Measurements from ENCODE around the gene MAML3. TPM values are rescaled to one million over a fixed set of nuclear protein-coding genes. Genes with fewer than 3 reads are reported as not detected.

MAML3 gene
- total RNA-seq, 4 donors from 2014 or later: 2.4 to 50.5 (median 17.8) TPM

DNA sequence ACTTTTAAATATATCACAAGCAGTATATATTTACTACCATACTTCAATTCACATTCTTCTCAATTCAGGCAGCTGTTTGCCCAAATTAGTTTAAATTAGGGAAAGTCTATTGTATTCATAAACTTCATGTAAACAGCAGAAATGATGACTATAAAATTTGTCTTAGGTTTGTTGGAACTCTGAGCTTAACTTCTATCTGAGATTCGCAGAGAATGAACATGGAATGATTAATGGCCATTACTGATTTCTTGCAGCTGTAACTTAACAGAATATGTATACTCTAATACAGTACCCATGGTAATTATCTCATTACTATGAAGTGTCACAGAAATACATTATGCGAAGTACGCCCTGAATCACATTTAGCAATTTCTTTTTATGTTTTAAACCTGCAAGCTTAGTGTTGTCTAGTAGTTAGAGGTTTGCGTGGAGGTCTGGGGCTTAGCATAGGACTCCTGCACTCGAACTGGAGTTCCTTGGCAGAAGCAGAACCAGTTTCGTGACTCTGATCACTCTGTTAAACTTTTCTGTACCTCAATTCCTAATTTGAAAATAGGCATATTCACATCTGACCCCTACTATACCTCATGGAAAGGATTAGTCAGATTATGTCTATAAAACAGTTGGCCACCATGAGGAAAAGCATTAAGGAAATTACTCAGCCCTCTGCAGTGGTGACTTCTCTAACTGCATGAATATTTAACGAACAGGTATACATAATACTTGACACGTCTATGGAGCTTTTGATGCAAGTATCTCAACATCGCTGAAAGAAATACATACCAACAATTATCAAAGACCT, 245.1 kb downstream of the MAML3 start:
- no peak for DNase-seq
- Histone ChIP-seq H3K27me3 (no peaks in the 10 kb centered on the region), H3K27ac (no peak overlapping the region), H3K9me3 (no peaks in the 10 kb centered on the region), H3K4me3 (no peak overlapping the region), H3K4me1 (peaks cover 9 to 14% of the 10 kb centered on the region in 2 donors), H3K36me3 (no peaks in the 10 kb centered on the region)
- TF ChIP-seq, protein P1, sequence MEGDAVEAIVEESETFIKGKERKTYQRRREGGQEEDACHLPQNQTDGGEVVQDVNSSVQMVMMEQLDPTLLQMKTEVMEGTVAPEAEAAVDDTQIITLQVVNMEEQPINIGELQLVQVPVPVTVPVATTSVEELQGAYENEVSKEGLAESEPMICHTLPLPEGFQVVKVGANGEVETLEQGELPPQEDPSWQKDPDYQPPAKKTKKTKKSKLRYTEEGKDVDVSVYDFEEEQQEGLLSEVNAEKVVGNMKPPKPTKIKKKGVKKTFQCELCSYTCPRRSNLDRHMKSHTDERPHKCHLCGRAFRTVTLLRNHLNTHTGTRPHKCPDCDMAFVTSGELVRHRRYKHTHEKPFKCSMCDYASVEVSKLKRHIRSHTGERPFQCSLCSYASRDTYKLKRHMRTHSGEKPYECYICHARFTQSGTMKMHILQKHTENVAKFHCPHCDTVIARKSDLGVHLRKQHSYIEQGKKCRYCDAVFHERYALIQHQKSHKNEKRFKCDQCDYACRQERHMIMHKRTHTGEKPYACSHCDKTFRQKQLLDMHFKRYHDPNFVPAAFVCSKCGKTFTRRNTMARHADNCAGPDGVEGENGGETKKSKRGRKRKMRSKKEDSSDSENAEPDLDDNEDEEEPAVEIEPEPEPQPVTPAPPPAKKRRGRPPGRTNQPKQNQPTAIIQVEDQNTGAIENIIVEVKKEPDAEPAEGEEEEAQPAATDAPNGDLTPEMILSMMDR (IDR thresholded peaks at IDR 0.05): no peak
- TF ChIP-seq POLR2A (IDR thresholded peaks at IDR 0.05): no peak
- intact Hi-C loops (cut with DNase I; ENCODE audit: low total_unique reads): loop anchor here (10.0 kb wide), 1 partner anchor 174 kb away; no protein-coding TSS in a partner anchor

DNA sequence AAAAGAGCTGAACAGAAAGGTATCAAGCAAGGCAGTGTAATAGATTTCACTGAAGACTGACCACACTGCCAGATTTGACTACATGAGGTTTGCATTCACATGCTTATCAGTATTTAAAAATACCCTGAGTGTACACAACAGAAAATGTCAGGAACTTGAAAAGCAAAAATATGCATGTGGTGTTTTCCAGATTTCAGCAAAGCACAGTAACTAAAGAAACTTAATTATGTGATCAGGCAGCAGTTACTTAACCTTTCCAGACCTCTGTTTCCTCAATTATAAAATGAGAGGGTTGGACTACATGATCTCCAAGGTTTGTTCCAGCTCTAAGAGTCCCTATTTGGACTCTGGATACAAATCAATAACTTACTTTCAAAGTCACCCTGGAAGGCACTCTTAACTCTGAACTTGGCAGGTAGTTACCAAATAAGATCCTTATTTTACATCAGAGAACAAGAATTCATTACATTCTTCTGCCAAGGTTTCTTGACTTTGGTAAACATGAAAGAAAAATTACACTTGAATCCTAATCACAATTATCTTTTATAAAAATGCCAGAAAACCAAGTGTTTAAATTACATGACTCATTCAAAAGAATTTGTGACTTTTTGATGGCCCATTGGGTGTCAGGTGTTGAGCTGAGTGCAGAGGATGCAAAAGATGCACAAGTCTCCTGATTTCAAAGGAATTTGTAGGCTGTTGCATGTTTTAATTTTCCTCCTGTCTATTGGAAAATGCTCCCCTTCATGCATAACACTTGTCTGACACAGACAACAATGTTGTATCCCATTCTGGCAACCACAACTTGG, 246.8 kb downstream of the MAML3 start:
- Histone ChIP-seq H3K36me3 (no peaks in the 10 kb centered on the region), H3K4me3 (no peak overlapping the region), H3K9me3 (no peaks in the 10 kb centered on the region), H3K4me1 (peaks cover 0 to 5% of the 10 kb centered on the region in 2 donors), H3K27ac (peak overlapping the region in 1 of 2 donors; percentile 38), H3K27me3 (no peaks in the 10 kb centered on the region)
- intact Hi-C loops (cut with DNase I; ENCODE audit: low total_unique reads): loop anchor here (10.0 kb wide), 1 partner anchor 172 kb away; no protein-coding TSS in a partner anchor
- DNase-seq: no peak
- TF ChIP-seq, protein P1 (IDR thresholded peaks at IDR 0.05): no peak
- no peak for TF ChIP-seq POLR2A (IDR thresholded peaks at IDR 0.05)

GRCh38 chr4:139905489-139905888, 248.5 kb downstream of the MAML3 start:
- no peak overlapping the region for H3K4me3 ChIP-seq
- no peaks in the 10 kb centered on the region for H3K36me3 ChIP-seq
- no peaks in the 10 kb centered on the region for H3K9me3 ChIP-seq
- TF ChIP-seq, protein P1 (IDR thresholded peaks at IDR 0.05): no peak
- TF ChIP-seq POLR2A (IDR thresholded peaks at IDR 0.05): no peak
- no peaks in the 10 kb centered on the region for H3K27me3 ChIP-seq
- no peak overlapping the region for H3K27ac ChIP-seq
- DNase-seq: no peak
- H3K4me1 ChIP-seq: peaks cover 0 to 5% of the 10 kb centered on the region in 2 donors
- intact Hi-C loops (cut with DNase I; ENCODE audit: low total_unique reads): loop anchor here (10.0 kb wide), 1 partner anchor 171 kb away; no protein-coding TSS in a partner anchor

GRCh38 chr4:139904406-139904805, 249.6 kb downstream of the MAML3 start:
- no peak for DNase-seq
- intact Hi-C loops (cut with DNase I; ENCODE audit: low total_unique reads): loop anchor here (10.0 kb wide), 1 partner anchor 170 kb away; no protein-coding TSS in a partner anchor
- Histone ChIP-seq H3K36me3 (no peaks in the 10 kb centered on the region), H3K4me1 (peaks cover 0 to 5% of the 10 kb centered on the region in 2 donors), H3K9me3 (no peaks in the 10 kb centered on the region), H3K27me3 (no peaks in the 10 kb centered on the region), H3K27ac (no peak overlapping the region), H3K4me3 (no peak overlapping the region)
- TF ChIP-seq POLR2A (IDR thresholded peaks at IDR 0.05): no peak
- TF ChIP-seq, protein P1 (IDR thresholded peaks at IDR 0.05): no peak

Data from uterus (tissue), 4 donors.